ENCODE measurements around the gene SERINC2. TPM values are rescaled to one million over a fixed set of nuclear protein-coding genes. Genes with fewer than 3 reads are reported as not detected.

SERINC2 gene
- total and polyA plus RNA-seq, 10 of the 15 experiments (the other 5 are each of a cell fraction or from before 2014, with no cell fraction given): 0.02 to 9.4 (median 0.50) TPM

DNA sequence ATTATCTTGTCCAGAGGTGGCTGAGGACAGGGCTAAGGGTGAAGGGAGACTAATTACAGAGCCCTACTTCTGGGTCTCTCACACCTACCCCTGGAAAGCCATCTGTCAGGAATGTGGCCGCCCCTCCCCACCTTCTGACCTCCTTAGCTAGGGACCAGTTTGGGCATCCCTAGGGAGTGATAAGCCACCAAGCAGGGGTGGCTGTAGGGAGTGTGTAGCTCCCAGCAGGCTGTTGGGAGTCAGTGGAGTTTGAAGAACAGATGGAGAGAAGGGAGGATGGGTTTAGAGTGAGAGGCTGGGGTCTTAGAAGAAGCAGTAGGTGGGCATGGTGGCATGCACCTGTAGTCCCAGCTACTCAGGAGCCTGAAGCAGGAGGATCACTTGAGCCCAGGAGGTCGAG is 808 bp upstream of the SERINC2 start:
- SMC1A ChIA-PET (ENCODE audit: uncharacterized antibody, unreplicated experiment): interaction anchor here (1.0 to 1.6 kb wide), 2 partner anchors 137 to 179 kb away, joined by 3 to 5 read pairs; no protein-coding TSS in a partner anchor
- in situ Hi-C loops (cut with MboI): no loop called here
- TF ChIP-seq, protein P1, sequence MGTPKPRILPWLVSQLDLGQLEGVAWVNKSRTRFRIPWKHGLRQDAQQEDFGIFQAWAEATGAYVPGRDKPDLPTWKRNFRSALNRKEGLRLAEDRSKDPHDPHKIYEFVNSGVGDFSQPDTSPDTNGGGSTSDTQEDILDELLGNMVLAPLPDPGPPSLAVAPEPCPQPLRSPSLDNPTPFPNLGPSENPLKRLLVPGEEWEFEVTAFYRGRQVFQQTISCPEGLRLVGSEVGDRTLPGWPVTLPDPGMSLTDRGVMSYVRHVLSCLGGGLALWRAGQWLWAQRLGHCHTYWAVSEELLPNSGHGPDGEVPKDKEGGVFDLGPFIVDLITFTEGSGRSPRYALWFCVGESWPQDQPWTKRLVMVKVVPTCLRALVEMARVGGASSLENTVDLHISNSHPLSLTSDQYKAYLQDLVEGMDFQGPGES (IDR thresholded peaks at IDR 0.05): no peak
- TF ChIP-seq MTA3 (IDR thresholded peaks at IDR 0.05; ENCODE audit: borderline replicate concordance, low read length) (no peak), RELA (IDR thresholded peaks at IDR 0.05; ENCODE audit: borderline replicate concordance, partially characterized antibody) (no peak), SUPT20H (IDR thresholded peaks at IDR 0.05; ENCODE audit: borderline replicate concordance, control insufficient read depth, low read depth, low read length) (no peak), BHLHE40 (IDR thresholded peaks at IDR 0.05; ENCODE audit: borderline replicate concordance in 1 of 2, low read depth in 2 of 2, low read length in 1 of 2) (no peak), RBBP5 (conservative IDR thresholded peaks at IDR 0.05) (no peak), EZH2 (IDR thresholded peaks at IDR 0.05; ENCODE audit: borderline replicate concordance, control insufficient read depth, low read depth, low read length) (no peak), SIN3A (IDR thresholded peaks at IDR 0.05; ENCODE audit: low read depth, low read length) (no peak), GATAD2B (conservative IDR thresholded peaks at IDR 0.05; ENCODE audit: low read depth) (no peak), SMARCA5 (IDR thresholded peaks at IDR 0.05) (no peak)
- TF ChIP-seq, protein P2, sequence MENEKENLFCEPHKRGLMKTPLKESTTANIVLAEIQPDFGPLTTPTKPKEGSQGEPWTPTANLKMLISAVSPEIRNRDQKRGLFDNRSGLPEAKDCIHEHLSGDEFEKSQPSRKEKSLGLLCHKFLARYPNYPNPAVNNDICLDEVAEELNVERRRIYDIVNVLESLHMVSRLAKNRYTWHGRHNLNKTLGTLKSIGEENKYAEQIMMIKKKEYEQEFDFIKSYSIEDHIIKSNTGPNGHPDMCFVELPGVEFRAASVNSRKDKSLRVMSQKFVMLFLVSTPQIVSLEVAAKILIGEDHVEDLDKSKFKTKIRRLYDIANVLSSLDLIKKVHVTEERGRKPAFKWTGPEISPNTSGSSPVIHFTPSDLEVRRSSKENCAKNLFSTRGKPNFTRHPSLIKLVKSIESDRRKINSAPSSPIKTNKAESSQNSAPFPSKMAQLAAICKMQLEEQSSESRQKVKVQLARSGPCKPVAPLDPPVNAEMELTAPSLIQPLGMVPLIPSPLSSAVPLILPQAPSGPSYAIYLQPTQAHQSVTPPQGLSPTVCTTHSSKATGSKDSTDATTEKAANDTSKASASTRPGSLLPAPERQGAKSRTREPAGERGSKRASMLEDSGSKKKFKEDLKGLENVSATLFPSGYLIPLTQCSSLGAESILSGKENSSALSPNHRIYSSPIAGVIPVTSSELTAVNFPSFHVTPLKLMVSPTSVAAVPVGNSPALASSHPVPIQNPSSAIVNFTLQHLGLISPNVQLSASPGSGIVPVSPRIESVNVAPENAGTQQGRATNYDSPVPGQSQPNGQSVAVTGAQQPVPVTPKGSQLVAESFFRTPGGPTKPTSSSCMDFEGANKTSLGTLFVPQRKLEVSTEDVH (IDR thresholded peaks at IDR 0.05; ENCODE audit: low read depth, partially characterized antibody): no peak
- TF ChIP-seq, protein P3, sequence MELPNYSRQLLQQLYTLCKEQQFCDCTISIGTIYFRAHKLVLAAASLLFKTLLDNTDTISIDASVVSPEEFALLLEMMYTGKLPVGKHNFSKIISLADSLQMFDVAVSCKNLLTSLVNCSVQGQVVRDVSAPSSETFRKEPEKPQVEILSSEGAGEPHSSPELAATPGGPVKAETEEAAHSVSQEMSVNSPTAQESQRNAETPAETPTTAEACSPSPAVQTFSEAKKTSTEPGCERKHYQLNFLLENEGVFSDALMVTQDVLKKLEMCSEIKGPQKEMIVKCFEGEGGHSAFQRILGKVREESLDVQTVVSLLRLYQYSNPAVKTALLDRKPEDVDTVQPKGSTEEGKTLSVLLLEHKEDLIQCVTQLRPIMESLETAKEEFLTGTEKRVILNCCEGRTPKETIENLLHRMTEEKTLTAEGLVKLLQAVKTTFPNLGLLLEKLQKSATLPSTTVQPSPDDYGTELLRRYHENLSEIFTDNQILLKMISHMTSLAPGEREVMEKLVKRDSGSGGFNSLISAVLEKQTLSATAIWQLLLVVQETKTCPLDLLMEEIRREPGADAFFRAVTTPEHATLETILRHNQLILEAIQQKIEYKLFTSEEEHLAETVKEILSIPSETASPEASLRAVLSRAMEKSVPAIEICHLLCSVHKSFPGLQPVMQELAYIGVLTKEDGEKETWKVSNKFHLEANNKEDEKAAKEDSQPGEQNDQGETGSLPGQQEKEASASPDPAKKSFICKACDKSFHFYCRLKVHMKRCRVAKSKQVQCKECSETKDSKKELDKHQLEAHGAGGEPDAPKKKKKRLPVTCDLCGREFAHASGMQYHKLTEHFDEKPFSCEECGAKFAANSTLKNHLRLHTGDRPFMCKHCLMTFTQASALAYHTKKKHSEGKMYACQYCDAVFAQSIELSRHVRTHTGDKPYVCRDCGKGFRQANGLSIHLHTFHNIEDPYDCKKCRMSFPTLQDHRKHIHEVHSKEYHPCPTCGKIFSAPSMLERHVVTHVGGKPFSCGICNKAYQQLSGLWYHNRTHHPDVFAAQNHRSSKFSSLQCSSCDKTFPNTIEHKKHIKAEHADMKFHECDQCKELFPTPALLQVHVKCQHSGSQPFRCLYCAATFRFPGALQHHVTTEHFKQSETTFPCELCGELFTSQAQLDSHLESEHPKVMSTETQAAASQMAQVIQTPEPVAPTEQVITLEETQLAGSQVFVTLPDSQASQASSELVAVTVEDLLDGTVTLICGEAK (IDR thresholded peaks at IDR 0.05; ENCODE audit: borderline replicate concordance): no peak
- TF ChIP-seq, protein P4, sequence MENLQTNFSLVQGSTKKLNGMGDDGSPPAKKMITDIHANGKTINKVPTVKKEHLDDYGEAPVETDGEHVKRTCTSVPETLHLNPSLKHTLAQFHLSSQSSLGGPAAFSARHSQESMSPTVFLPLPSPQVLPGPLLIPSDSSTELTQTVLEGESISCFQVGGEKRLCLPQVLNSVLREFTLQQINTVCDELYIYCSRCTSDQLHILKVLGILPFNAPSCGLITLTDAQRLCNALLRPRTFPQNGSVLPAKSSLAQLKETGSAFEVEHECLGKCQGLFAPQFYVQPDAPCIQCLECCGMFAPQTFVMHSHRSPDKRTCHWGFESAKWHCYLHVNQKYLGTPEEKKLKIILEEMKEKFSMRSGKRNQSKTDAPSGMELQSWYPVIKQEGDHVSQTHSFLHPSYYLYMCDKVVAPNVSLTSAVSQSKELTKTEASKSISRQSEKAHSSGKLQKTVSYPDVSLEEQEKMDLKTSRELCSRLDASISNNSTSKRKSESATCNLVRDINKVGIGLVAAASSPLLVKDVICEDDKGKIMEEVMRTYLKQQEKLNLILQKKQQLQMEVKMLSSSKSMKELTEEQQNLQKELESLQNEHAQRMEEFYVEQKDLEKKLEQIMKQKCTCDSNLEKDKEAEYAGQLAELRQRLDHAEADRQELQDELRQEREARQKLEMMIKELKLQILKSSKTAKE (IDR thresholded peaks at IDR 0.05; ENCODE audit: low read depth, poor library complexity, severe bottlenecking): no peak

More for the DNA sequence above, 808 bp upstream of the SERINC2 start:
- FAIRE-seq: no peak
- intact Hi-C loops (cut with micrococcal nuclease; ENCODE audit: unreplicated experiment): no loop called here
- ChIA-PET CTCF (interaction anchor here (0.9 to 5.7 kb wide), 5 partner anchors 9 to 227 kb away, joined by 3 to 39 read pairs (median 8); no protein-coding TSS in a partner anchor), POLR2A (no interaction called here), RAD21 (ENCODE audit: unreplicated experiment) (interaction anchor here (0.8 to 1.0 kb wide), 2 partner anchors 9 to 11 kb away, joined by 3 to 5 read pairs; no protein-coding TSS in a partner anchor)
- Histone ChIP-seq H3K4me1 (ENCODE audit: control insufficient read depth, insufficient read depth, low read length) (peaks cover 5% of the 10 kb centered on the region; the same call in 1 of the 2 replicates), H3K36me3 (ENCODE audit: control insufficient read depth in 2 of 2, insufficient read depth in 2 of 2, low read length in 1 of 2) (no peaks in the 10 kb centered on the region), H3K9ac (ENCODE audit: control insufficient read depth, insufficient read depth, low read length) (no peak overlapping the region), H3K4me2 (ENCODE audit: control insufficient read depth, insufficient read depth) (no peak overlapping the region), H3K79me2 (ENCODE audit: control insufficient read depth, insufficient read depth, low read length) (no peaks in the 10 kb centered on the region), H3K27ac (ENCODE audit: control insufficient read depth, insufficient read depth) (no peak overlapping the region), H3K4me3 (no peak overlapping the region), H4K20me1 (ENCODE audit: control insufficient read depth, insufficient read depth) (no peaks in the 10 kb centered on the region), H3K9me3 (replicated peaks; ENCODE audit: control insufficient read depth, insufficient read depth, low read length) (no peaks in the 10 kb centered on the region), H3K27me3 (replicated peaks in 1 of 2; ENCODE audit: control insufficient read depth in 2 of 2, insufficient read depth in 2 of 2, low read length in 1 of 2) (peaks cover 2 to 12% of the 10 kb centered on the region in 2 experiments; a peak in 3 of 4 replicates), H2AFZ (ENCODE audit: control insufficient read depth, low read depth, low read length) (no peak overlapping the region)
- 0% methylated on average over 2 of the region's 2 CpGs for WGBS (ENCODE audit: insufficient coverage, insufficient replicate concordance, low lambda C conversion rate, missing lambda C conversion rate)
- no peak for DNase-seq (ENCODE audit: low read depth, low spot score)
- ATAC-seq: no peak
- no TSS peak for BruUV-seq (replicated peaks)
